ENCODE measurements around the gene DLG5. TPM values are rescaled to one million over a fixed set of nuclear protein-coding genes. Genes with fewer than 3 reads are reported as not detected.

The DLG5 gene, protein sequence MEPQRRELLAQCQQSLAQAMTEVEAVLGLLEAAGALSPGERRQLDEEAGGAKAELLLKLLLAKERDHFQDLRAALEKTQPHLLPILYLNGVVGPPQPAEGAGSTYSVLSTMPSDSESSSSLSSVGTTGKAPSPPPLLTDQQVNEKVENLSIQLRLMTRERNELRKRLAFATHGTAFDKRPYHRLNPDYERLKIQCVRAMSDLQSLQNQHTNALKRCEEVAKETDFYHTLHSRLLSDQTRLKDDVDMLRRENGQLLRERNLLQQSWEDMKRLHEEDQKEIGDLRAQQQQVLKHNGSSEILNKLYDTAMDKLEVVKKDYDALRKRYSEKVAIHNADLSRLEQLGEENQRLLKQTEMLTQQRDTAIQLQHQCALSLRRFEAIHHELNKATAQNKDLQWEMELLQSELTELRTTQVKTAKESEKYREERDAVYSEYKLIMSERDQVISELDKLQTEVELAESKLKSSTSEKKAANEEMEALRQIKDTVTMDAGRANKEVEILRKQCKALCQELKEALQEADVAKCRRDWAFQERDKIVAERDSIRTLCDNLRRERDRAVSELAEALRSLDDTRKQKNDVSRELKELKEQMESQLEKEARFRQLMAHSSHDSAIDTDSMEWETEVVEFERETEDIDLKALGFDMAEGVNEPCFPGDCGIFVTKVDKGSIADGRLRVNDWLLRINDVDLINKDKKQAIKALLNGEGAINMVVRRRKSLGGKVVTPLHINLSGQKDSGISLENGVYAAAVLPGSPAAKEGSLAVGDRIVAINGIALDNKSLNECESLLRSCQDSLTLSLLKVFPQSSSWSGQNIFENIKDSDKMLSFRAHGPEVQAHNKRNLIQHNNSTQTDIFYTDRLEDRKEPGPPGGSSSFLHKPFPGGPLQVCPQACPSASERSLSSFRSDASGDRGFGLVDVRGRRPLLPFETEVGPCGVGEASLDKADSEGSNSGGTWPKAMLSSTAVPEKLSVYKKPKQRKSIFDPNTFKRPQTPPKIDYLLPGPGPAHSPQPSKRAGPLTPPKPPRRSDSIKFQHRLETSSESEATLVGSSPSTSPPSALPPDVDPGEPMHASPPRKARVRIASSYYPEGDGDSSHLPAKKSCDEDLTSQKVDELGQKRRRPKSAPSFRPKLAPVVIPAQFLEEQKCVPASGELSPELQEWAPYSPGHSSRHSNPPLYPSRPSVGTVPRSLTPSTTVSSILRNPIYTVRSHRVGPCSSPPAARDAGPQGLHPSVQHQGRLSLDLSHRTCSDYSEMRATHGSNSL (N-terminal part only)
- 78.4 TPM for polyA plus RNA-seq (2012; ENCODE audit: insufficient read depth, insufficient read length, low read depth)

DNA sequence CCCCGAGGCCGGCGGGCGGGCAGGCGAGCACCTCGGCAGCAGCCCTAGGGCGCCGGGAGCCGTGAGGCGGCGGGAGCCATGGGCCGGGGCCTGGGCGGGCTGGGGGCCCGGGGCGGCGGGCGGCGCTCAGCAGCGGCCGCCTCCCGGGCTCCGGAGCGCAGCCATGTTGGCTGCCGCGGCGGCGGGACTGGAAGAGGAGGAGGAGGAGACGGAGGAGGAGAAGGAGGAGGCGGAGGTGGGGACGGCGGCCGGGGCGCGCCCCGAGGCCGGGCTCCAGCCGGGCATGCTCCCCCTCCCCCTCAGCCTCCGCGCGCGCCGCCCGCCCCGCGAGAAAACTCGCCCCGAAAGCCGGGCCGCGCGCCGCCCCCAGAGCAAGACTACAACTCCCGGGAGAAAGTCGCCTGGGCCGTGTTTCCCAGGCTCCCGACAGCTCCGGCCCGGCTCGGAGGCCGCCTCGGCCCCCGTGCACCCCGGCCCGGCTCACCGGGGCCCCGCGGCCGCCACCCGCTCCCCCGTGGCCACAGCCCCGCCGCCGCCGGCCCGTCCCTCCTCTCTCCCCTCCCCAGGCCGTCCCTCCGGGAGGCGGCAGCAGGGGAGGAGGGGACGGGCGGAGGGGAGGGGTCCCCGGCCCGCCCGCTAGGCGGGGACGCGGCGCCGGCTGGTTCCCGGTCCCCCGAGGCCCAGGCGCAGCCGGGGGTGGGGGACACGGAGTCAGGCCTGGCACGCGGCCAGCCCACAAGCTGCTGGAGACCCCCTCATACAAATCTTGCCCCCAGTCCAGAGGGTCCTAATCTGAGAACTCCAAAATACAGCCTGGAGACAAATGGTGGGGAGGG lies at the start of gene DLG5:
TSS of gene DLG5 (minus strand) at position 190 of the 836 bp plus-strand sequence. CDS start 235 bp downstream, outside the sequence.
- H3K4me3 ChIP-seq (ENCODE audit: low read depth, low read length), result peak within 1 kb of the TSS; percentile 76
- no peaks in the 10 kb centered on the region for H3K36me3 ChIP-seq
- no peaks in the 10 kb centered on the region for H3K27me3 ChIP-seq
- DNase-seq, result peak; percentile 55
- TF ChIP-seq, protein P1, sequence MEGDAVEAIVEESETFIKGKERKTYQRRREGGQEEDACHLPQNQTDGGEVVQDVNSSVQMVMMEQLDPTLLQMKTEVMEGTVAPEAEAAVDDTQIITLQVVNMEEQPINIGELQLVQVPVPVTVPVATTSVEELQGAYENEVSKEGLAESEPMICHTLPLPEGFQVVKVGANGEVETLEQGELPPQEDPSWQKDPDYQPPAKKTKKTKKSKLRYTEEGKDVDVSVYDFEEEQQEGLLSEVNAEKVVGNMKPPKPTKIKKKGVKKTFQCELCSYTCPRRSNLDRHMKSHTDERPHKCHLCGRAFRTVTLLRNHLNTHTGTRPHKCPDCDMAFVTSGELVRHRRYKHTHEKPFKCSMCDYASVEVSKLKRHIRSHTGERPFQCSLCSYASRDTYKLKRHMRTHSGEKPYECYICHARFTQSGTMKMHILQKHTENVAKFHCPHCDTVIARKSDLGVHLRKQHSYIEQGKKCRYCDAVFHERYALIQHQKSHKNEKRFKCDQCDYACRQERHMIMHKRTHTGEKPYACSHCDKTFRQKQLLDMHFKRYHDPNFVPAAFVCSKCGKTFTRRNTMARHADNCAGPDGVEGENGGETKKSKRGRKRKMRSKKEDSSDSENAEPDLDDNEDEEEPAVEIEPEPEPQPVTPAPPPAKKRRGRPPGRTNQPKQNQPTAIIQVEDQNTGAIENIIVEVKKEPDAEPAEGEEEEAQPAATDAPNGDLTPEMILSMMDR (IDR thresholded peaks at IDR 0.05; ENCODE audit: low read depth, low read length), result no peak
- H3K9me3 ChIP-seq, result no peaks in the 10 kb centered on the region
- no peaks in the 10 kb centered on the region; the same call in 1 of the 2 replicates for H3K4me1 ChIP-seq

DNA sequence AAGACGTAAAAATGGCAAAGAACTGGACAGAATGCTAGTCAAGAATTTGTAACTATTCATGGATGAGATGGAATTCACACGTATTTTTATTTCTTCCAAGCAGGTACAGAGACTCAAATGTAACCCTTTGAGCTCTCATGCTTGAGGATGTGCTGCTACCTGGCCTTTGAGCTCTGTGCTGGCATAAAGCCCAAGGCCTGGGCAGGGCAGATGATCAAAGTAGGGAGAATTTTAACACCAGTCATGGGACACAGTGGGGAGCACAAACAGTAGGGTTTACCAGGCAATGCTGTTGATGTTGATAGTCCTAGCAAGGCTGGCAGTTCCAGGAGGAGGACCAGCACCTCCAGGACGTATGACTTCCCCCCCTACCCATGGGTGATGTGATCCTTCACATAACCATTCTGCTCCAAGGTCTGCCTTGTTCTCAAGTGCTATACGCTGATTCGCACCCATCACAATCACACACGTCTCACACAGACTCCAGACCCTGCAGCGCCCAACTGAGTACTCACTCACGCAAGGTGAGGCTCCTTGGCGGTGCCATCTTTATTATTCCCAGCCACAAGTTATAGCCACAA lies 48.6 kb upstream of the DLG5 start:
- H3K4me3 ChIP-seq (ENCODE audit: low read depth, low read length), result no peak overlapping the region
- DNase-seq, result no peak
- no peaks in the 10 kb centered on the region for H3K27me3 ChIP-seq
- no peaks in the 10 kb centered on the region for H3K9me3 ChIP-seq
- TF ChIP-seq, protein P1 (IDR thresholded peaks at IDR 0.05; ENCODE audit: low read depth, low read length), result no peak
- peaks cover 45% of the 10 kb centered on the region for H3K36me3 ChIP-seq
- peaks cover 11% of the 10 kb centered on the region for H3K4me1 ChIP-seq

DNA sequence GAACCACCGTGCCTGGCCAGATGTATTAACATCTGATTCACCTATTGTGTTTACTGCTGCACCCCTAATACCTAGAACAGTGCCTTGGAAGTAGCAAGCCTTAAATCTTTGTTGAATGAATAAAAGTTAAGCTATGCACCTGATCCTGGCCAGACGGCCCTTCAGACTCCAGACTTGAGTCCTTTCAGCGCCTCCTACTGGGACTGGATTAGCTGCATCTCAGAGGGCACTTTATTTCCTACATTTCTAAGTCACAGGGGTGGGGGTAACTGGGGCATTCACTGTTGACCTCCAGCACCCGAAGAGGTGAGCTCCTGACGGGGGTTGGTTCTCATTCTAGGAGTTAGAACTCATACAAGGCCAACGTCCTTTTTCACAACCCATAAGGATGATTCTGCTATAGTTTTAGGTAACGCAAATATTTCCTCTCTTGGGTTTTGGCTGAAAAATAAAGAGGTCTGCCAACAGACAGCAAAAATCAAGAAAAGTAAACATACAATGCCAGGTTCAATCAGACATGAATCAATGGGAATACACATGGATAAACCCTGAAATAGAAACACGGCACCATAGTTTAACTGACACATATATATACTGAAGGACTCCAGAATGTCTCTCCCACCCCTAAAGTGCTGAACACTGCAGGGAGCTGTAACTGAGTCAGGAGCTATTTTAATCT lies 48.0 kb upstream of the DLG5 start:
- peak; percentile 33 for DNase-seq
- Histone ChIP-seq H3K4me1 (peaks cover 11% of the 10 kb centered on the region), H3K9me3 (no peaks in the 10 kb centered on the region), H3K27me3 (no peaks in the 10 kb centered on the region), H3K4me3 (ENCODE audit: low read depth, low read length) (no peak overlapping the region), H3K36me3 (peaks cover 39% of the 10 kb centered on the region)
- TF ChIP-seq, protein P1 (IDR thresholded peaks at IDR 0.05; ENCODE audit: low read depth, low read length), result peak; percentile 43

DNA sequence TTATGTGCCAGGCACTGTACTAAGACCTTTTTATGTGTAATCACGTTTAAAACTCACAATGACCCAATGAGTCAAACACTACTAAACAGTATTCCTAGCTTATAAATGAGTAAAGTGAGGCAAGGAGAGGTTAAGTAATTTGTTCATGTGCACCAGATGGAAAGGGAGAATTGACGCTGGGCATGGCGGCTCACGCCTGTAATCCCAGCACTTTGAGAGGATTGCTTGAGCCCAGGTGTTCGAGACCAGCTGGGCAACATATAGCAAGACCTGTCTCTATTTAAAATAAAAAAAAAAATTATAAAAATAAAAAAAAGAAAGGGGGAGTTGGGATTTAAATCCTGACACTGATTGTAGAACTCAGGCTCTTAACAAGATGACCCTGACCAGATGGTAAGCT lies 46.7 kb upstream of the DLG5 start:
- no peak for DNase-seq
- no peak overlapping the region for H3K4me3 ChIP-seq (ENCODE audit: low read depth, low read length)
- peaks cover 11% of the 10 kb centered on the region for H3K4me1 ChIP-seq
- no peaks in the 10 kb centered on the region for H3K9me3 ChIP-seq
- peaks cover 26% of the 10 kb centered on the region for H3K36me3 ChIP-seq
- no peaks in the 10 kb centered on the region for H3K27me3 ChIP-seq
- TF ChIP-seq, protein P1 (IDR thresholded peaks at IDR 0.05; ENCODE audit: low read depth, low read length), result no peak
